ENCODE data around the gene SMC1B.

- TF ChIP-seq CTCF (IDR thresholded peaks at IDR 0.05) (no peak), ZFX (IDR thresholded peaks at IDR 0.05; ENCODE audit: borderline replicate concordance) (no peak)
Measured at GRCh38 chr22:45450101-45450785, 36.8 kb upstream of the SMC1B start.

Data from 22Rv1 (cell line).